AG04450 (cell line): Measurements from ENCODE around the gene N4BP2L1. TPM values are rescaled to one million over a fixed set of nuclear protein-coding genes. Genes with fewer than 3 reads are reported as not detected.

Source experiments
- CTCF ChIA-PET: fragments of 300-600, 350-600 bp; formaldehyde crosslinking; extraction: SDS; loops from one replicate; lab custom pipeline; 2022; ENCODE audit warnings: antibody characterized with exemption, inconsistent platforms; lab: Charles Lee
- POLR2A ChIA-PET: fragments of 350-600 bp; formaldehyde crosslinking; extraction: SDS; loops from one replicate; lab custom pipeline; 2021; ENCODE audit warnings: antibody characterized with exemption, inconsistent platforms; lab: Yijun Ruan, JAX
- DNase-seq: peaks from one replicate; pipeline ENCODE4 v3.0.0-alpha.2; 2011; ENCODE audit warnings: low read depth, low spot score
- H3K27ac ChIP-seq: one replicate; pipeline ENCODE4 v1.5.1; 2012; ENCODE audit warnings: low read depth, low read length, control low read depth
- H3K27me3 ChIP-seq: one replicate; pipeline ENCODE4 v1.6.0; 2012; ENCODE audit warnings: low read length; ENCODE audit not compliant: control insufficient read depth, insufficient read depth
- H3K4me3 ChIP-seq: 2 replicates; pipeline ENCODE4 v1.5.1; 2011; ENCODE audit warnings: mild to moderate bottlenecking, low read depth, low read length, control low read depth
- H3K9me3 ChIP-seq: 2 replicates; pipeline ENCODE4 v1.5.1; 2012; ENCODE audit warnings: low read length; ENCODE audit not compliant: control insufficient read depth, insufficient read depth
- polyA plus RNA-seq: library from polyadenylated mRNA; depleted of rRNA; stranded (reverse); fragments of >200 nt; gene quantifications from 2 replicates; pipeline ENCODE4 v1.2.3, GENCODE V29; 2011
- TF ChIP-seq, protein P1 (sequence below): IDR thresholded peaks from 2 replicates; pipeline ENCODE4 v1.5.1; 2011; ENCODE audit warnings: low read depth, low read length, control low read depth, inconsistent platforms

N4BP2L1 gene
- polyA plus RNA-seq, 1 experiment = 1.8 TPM

DNA sequence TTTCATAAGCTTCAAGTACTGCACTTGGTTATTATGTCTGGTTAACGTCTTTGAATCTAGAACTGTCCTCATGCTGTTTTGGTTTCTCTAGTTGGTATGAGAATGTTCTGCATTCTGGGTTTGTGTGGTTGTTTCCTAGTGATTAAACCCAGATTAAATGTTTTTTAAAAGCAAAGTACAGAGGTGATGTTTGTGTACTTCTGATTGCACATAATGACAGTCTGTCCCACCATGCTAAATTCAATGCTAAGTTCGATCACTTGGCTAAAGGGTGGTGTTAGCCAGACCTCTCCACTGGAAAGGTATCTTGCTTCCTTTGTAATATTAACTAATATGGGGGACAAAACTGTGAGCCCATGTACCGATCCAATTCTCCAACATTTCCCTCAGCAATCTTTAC lies 14.6 kb downstream of the N4BP2L1 start:
- CTCF ChIA-PET = interaction anchor here (0.6 kb wide), 1 partner anchor 157 kb away, joined by 3 read pairs; no protein-coding TSS in a partner anchor
- TF ChIP-seq, protein P1, sequence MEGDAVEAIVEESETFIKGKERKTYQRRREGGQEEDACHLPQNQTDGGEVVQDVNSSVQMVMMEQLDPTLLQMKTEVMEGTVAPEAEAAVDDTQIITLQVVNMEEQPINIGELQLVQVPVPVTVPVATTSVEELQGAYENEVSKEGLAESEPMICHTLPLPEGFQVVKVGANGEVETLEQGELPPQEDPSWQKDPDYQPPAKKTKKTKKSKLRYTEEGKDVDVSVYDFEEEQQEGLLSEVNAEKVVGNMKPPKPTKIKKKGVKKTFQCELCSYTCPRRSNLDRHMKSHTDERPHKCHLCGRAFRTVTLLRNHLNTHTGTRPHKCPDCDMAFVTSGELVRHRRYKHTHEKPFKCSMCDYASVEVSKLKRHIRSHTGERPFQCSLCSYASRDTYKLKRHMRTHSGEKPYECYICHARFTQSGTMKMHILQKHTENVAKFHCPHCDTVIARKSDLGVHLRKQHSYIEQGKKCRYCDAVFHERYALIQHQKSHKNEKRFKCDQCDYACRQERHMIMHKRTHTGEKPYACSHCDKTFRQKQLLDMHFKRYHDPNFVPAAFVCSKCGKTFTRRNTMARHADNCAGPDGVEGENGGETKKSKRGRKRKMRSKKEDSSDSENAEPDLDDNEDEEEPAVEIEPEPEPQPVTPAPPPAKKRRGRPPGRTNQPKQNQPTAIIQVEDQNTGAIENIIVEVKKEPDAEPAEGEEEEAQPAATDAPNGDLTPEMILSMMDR = no peak
- POLR2A ChIA-PET = interaction anchor here (0.7 kb wide), 1 partner anchor 14 kb away, joined by 3 read pairs; no protein-coding TSS in a partner anchor
- H3K4me3 ChIP-seq = no peak overlapping the region
- H3K27me3 ChIP-seq = no peaks in the 10 kb centered on the region
- H3K27ac ChIP-seq = no peak overlapping the region
- no peak for DNase-seq
- no peaks in the 10 kb centered on the region for H3K9me3 ChIP-seq

DNA sequence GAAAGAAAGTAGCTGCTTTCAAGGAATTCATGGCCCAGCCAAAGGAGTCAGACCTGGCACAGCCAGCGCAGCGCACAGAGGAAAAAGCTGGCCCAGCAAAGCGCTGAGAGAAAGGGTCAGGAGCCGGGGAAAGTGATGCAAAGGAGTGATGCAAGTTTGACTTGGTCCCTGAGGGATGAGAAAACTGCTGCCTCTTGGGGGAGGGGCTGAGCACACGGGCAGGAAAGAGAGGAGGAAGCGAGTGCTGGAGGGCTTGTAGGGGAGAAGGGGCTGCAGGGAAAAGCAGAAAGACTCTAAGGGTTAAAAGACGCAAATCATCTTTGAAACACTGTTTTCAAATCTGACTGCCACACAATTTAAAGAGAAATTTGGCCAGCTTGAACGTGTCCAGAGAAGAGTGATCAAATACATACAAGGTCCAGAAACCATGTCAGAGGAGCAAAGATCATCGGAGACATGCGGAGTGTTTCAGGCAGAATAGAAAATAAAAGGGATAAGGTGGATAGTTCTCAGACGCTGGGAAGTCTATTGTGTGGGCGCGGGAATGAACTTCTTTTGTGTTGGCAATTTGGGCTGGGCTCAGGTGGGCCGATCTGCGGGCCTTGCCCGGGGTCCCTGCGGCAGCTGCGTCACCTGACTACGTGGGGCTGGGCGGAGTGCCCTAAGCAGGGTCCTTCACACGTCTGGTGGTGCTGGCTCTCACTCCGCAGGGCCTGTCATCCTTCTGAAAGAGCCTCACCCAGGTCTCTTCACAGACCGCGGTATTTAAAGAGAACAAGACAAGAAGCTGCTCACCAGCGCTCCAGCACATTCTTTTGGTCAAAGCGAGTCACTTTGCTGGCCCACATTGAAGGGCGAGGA lies 18.1 kb downstream of the N4BP2L1 start:
- Histone ChIP-seq H3K4me3 (no peak overlapping the region), H3K27me3 (no peaks in the 10 kb centered on the region), H3K27ac (no peak overlapping the region), H3K9me3 (no peaks in the 10 kb centered on the region)
- ChIA-PET CTCF (interaction anchor here (0.8 kb wide), 1 partner anchor 29 kb away, joined by 3 read pairs; no protein-coding TSS in a partner anchor), POLR2A (no interaction called here)
- TF ChIP-seq, protein P1 = no peak
- no peak for DNase-seq

DNA sequence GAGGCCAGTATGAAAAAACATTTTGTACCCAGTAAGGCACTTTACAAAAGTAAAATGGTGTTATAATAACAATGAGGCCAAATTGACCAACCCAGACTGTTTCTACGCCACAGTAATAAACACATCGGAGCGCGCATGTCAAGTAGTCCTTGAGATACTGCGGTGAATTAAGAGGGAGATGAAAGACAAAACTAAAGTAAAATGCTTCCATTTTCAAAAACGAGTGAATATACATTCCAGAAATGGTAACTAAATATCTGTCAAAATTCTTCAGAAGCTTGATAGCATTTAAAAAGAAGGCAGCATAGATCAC lies 19.0 kb downstream of the N4BP2L1 start:
- no peaks in the 10 kb centered on the region for H3K9me3 ChIP-seq
- H3K27ac ChIP-seq = no peak overlapping the region
- DNase-seq = no peak
- TF ChIP-seq, protein P1 = no peak
- CTCF ChIA-PET = interaction anchor here (0.8 kb wide), 1 partner anchor 28 kb away, joined by 3 read pairs; no protein-coding TSS in a partner anchor
- H3K27me3 ChIP-seq = no peaks in the 10 kb centered on the region
- H3K4me3 ChIP-seq = no peak overlapping the region
- POLR2A ChIA-PET = no interaction called here

DNA sequence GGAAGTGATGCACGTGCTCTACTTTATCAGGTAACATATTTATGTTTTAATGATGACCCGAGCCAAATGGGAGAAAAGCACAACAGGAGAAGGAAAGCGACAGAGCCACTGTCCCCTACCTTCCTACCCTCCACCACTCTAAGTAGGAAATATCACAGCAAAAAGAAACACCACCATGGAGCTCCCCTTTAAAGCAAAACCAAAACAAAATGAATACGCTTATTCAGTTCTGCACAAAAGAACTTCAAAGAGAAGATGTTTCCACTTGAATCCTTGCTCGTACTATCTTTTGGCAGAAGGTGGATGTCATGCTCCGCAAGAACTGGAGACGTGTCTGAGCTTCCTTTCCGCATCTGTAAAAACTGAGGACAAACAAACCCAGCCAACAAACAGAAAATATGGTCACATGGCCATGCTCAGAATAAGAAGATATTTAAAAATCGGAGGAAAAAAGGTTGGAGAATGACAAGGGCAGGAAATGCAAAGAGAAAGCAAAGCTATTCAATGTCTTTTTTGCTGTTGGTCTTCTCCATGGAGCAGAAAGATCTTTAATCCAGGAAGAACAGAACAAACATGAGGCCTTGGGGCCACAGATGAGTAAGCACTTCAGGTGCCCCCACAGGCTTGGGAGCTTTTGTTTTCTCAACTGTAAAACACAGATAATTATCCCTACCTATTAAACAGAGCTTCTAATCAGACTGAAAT lies 19.5 kb downstream of the N4BP2L1 start:
- Histone ChIP-seq H3K9me3 (no peaks in the 10 kb centered on the region), H3K27ac (no peak overlapping the region), H3K27me3 (no peaks in the 10 kb centered on the region), H3K4me3 (no peak overlapping the region)
- DNase-seq = no peak
- ChIA-PET POLR2A (interaction anchor here (1.0 kb wide), 1 partner anchor 19 kb away, joined by 3 read pairs; the partner anchor contains the start of gene N4BP2L1), CTCF (interaction anchor here (0.8 kb wide), 1 partner anchor 28 kb away, joined by 3 read pairs; no protein-coding TSS in a partner anchor)
- TF ChIP-seq, protein P1 = no peak

DNA sequence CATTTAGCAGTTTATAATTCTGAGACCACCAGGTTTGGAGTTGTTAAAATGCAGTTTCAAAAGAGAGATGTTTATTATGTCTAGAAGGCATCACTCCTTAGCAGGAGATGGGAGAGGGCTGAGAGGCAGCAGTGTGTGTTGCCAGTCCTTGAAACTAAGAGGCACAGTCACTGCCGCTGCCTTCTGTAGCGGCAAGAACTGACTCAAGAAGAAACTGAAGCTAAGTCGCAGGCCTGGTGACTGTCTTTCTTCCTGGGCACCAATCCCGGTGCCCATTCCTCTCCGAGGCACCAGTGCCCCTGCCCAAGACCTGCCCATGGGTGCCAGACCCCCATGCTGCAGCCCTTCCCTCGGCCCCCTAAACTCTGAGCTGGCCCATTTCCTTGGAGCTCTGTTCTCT lies 20.1 kb downstream of the N4BP2L1 start:
- no peak overlapping the region for H3K4me3 ChIP-seq
- ChIA-PET CTCF (no interaction called here), POLR2A (interaction anchor here (1.0 kb wide), 1 partner anchor 20 kb away, joined by 3 read pairs; the partner anchor contains the start of gene N4BP2L1)
- TF ChIP-seq, protein P1 = no peak
- DNase-seq = no peak
- no peak overlapping the region for H3K27ac ChIP-seq
- no peaks in the 10 kb centered on the region for H3K27me3 ChIP-seq
- no peaks in the 10 kb centered on the region for H3K9me3 ChIP-seq
